Hepatocyte (in vitro differentiated cells): ENCODE measurements around the gene OLA1.

Experiments used
- CTCF ChIP-seq: fragments of 200-600 bp; sonication (generic); IDR thresholded peaks from 2 replicates; pipeline ENCODE4 v1.5.1; 2016; ENCODE audit warnings: antibody characterized with exemption, mild to moderate bottlenecking; ENCODE audit not compliant: poor library complexity
- EZH2 ChIP-seq: fragments of 200-600 bp; sonication (generic); IDR thresholded peaks from 2 replicates; pipeline ENCODE4 v1.6.1; 2016; ENCODE audit warnings: antibody characterized with exemption, mild to moderate bottlenecking, borderline replicate concordance
- EZH2phosphoT487 ChIP-seq: fragments of 200-600 bp; sonication (generic); IDR thresholded peaks from one replicate; pipeline ENCODE4 v1.6.1; 2018; ENCODE audit warnings: antibody characterized with exemption, mild to moderate bottlenecking, low read depth, moderate library complexity; ENCODE audit not compliant: unreplicated experiment, severe bottlenecking

GRCh38 chr2:174280596-174280995 is 32.3 kb upstream of the OLA1 start:
- TF ChIP-seq CTCF = no peak
- TF ChIP-seq EZH2 = no peak
- no peak for TF ChIP-seq EZH2phosphoT487
